ENCODE measurements around the gene RAMP2.
"Not testable (repeated sequence)": the region's sequence is repeated elsewhere in the genome, so short reads cannot be mapped to it uniquely, and the experiment has no call there.

RAMP2 gene

DNA sequence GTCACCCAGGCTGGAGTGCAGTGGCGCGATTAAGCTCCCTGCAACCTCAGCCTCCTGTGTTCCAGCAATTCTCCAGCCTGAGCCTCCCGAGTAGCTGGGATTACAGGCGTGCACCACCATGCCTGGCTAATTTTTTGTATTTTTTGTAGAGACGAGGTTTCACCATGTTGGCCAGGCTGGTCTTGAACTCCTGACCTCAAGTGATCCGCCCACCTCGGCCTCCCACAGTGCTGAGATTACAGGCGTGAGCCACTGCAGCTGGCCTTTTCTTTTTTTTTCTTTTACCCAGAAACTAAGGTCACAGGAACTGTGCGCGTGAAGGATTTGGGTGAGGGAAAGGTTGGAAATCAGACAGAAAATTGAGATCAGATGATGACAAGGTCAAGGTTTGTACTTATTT is 8.9 kb downstream of the RAMP2 start:
- ATAC-seq: not testable (repeated sequence)

DNA sequence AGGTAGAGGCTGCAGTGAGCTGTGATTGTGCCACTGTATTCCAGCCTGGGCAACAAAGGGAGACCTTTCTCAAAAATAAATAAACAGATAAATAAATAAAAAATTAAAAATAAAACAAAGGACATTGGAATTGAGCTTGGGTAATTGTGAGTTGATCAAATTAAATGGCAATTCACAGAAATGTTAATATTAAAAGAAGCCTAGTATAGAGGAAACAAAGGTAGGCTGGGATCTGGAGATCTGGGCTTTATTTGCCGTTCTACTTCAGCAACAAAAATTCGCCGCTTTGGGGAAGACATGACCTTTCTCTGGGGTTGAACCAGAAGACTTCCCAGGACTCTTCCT is 11.9 kb downstream of the RAMP2 start:
- no peak for ATAC-seq

DNA sequence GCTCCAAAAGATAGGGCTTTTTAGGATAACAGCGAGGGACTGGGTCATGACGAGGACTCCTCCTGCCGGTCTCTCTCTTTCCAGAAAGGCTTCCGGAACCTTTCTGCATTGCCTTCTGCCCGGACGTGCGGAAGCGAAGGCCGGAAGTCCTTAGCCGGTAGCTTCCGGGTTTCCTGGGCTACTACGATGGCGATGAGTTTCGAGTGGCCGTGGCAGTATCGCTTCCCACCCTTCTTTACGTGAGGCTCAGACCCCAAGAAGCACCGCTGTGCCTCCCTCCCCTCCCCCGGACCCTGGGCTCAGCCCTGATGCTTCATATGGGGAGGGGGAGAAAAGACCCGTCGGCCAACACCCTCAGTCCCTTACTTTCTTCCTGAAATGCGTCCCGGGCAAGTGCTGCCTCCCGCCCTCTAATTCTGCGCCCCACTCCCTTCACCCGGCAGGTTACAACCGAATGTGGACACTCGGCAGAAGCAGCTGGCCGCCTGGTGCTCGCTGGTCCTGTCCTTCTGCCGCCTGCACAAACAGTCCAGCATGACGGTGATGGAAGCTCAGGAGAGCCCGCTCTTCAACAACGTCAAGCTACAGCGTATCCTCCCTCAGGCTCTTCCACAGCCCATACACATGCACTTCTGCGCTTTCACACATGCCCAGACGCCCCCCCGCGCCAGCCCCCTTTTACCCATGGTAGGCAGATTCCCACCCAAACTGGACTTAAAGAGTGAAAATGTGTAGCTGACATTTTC is 12.4 kb downstream of the RAMP2 start, which contains the start of gene VPS25:
VPS25 (plus strand) TSS at position 160 of the 746 bp plus-strand sequence; CDS start at position 187, 27 bp downstream.
- ATAC-seq: peak; percentile 98

DNA sequence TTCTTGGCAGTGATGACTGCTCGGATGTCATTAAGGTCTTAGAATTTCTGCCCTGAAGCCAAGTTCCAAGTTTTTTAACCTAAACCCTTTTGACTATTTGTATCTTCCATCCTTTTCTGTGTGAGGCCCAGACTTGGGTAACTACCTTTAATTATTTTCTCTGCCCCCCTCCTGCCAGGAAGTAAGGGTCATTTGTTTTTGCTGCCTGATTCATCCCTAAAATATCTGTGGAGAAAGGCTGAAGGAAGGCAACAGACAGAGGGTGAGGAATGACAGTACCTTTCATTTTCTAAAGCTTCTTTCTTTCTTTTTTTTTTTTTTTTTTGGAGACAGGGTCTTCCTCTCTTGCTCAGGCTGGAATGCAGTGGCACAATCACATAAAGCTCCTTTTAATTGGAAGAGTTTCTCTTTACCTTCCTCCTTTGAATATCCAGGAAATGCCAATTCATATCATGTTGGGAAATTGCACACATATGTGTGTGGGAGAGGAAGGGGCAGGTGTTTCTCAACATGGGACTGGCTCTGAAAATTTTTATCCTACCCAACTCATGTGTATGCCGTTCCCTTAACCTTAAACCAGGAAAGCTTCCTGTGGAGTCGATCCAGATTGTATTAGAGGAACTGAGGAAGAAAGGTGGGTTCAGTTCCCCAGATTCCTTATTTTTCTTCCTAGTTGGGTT is 13.2 kb downstream of the RAMP2 start:
- no peak for ATAC-seq

DNA sequence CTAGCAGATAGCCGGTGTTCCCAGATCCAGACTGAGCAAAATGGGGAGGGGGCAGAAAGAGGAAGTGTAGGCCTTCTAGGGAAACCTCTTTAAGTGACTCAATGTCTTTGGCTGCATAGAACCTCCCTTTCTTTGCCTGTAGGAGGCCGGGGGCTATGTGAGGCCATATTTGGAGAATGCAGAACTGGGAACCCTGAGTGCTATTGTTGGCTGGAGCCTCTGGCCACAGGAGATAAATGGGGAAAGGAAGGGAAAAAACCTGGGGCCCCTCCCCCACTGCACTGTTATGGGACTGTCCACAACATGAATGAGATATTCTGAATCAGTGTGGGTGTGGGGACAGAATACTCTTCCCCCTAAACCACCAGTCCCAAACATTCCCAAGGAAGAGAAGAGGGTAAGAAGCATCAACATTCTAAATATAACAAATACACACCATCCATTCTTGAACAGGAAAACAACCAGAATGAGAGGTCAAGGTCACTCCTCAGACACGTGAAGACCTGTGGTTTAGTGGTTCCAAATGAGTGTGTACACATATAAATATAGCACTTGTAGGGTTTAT is 14.6 kb downstream of the RAMP2 start:
- no peak for ATAC-seq

DNA sequence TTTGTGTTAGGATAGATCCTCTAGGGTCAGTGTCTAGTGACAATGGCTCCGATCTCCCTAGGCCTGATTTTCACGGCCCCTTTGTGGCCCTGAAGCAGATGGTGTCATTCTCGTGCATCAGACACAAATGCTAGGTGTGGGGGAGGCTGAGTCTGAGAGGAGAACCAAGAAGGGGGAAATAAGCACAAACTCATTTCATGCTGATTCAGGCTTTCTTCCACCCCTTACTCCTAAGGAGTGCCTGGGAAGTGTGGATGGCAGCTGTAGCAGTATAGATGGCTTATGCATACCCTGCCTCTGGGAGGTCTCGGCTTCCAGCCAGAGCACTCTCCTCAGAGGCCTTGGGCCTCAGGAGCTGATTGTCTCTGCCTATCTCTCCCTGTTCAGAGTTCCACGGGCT is 17.5 kb downstream of the RAMP2 start:
- ATAC-seq: no peak

DNA sequence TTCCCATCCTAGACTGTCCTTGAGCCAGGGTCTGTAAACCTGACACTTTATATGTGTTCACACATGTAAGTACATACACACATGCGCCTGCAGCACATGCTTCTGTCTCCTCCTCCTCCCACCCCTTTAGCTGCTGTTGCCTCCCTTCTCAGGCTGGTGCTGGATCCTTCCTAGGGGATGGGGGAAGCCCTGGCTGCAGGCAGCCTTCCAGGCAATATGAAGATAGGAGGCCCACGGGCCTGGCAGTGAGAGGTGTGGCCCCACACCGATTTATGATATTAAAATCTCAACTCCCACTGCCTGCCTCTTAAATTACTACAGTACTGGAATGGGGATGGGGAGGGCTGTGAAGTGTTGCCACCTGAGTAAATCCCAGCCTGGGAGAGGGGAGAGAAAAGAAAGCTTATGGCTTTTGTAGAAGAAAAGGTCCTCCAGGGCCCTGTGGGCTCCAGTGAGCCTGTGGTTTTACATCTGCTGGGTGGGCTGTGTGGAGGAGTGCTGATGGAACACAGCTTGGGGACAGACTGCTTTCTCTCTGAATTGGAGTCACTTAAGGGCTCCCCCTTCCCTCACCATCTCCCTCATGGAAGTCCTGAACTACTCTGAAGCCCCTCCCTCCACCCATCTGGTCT is 18.4 kb downstream of the RAMP2 start:
- no peak for ATAC-seq

DNA sequence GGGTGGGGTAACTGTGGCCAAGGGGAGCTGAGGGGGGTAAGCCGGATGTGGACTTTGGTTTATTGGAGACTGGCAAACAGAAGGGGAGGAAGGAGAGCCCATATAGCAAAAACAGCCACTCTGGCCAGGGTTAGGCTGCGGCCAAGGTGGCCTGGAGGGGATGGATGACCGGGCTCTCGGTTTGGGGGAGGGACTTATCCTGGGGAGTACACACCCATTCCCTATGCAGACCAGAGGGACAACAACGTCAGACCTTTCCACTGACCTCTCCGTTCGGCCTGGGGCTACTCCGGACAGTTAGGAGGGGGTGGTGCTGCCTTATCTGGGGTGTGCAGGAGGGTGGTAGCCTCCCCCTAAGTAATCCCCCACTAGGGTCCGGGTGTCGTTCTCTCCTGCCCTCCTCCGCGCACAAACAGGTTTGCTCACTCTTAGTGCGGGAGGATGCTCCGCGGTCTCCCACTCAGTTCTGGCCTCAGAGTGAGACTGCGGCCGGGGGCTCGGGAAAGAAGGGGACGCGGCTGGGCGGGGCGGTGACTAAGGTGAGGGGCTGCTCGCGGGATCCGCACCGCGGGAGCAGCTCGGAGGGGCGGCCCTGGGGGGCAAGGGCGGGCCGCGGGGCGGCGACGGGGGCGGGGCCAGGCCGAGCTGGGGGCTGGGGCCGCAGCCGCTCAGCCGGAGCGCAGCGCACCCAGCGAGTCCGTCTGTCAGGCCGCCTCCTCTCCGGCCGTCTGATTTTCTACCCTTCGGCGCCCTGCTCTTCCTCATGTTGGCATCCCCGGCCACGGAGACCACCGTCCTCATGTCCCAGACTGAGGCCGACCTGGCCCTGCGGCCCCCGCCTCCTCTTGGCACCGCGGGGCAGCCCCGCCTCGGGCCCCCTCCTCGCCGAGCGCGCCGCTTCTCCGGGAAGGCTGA is 19.2 kb downstream of the RAMP2 start, which contains the start of gene WNK4:
WNK4 (plus strand) TSS at position 675 of the 915 bp plus-strand sequence; CDS start at position 764, 89 bp downstream.
- no peak for ATAC-seq

DNA sequence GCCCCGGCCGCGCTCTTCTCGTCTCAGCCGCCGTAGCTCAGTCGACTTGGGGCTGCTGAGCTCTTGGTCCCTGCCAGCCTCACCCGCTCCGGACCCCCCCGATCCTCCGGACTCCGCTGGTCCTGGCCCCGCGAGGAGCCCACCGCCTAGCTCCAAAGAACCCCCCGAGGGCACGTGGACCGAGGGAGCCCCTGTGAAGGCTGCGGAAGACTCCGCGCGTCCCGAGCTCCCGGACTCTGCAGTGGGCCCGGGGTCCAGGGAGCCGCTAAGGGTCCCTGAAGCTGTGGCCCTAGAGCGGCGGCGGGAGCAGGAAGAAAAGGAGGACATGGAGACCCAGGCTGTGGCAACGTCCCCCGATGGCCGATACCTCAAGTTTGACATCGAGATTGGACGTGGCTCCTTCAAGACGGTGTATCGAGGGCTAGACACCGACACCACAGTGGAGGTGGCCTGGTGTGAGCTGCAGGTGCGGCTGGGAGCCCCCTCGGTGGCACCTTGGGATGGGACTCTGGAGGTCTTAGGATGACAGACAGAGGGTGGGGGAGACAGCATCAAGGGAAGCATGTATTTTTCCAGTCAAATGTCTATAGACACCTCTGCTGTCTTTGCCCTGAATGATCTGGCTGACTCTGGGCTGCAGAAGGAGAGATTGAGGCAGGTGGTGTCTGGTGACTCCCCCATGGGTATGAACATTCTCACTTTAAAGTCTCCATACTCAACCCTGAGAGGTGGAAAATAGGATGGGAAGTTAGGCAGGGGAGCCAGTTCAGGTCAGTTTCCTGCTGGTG is 20.0 kb downstream of the RAMP2 start:
- no peak for ATAC-seq

DNA sequence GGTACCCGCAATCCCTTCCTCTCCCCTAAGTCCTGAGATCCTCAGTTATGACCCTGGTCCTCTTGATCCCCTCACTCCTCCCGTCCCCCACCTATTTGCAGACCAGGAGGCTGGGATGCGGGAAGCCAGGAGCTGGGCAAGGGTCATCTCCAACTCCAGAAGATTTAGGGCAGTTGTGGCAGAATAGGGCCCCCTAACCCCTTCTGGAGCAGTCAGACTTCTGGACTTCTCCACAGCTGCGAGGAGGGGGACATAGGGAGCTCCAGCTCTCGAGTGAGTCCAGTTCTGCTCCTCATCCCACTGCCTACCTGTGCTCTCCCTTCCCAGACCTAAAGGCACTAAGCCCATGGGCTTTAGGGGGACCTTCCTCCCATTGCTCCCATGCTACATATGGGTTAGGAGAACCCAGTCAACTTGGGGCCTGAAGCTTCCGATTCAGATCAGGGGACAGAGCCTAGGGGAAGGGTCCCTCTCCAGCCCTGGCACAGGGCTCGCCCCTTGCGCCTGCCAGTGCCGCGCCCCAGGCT is 20.7 kb downstream of the RAMP2 start:
- no peak for ATAC-seq

DNA sequence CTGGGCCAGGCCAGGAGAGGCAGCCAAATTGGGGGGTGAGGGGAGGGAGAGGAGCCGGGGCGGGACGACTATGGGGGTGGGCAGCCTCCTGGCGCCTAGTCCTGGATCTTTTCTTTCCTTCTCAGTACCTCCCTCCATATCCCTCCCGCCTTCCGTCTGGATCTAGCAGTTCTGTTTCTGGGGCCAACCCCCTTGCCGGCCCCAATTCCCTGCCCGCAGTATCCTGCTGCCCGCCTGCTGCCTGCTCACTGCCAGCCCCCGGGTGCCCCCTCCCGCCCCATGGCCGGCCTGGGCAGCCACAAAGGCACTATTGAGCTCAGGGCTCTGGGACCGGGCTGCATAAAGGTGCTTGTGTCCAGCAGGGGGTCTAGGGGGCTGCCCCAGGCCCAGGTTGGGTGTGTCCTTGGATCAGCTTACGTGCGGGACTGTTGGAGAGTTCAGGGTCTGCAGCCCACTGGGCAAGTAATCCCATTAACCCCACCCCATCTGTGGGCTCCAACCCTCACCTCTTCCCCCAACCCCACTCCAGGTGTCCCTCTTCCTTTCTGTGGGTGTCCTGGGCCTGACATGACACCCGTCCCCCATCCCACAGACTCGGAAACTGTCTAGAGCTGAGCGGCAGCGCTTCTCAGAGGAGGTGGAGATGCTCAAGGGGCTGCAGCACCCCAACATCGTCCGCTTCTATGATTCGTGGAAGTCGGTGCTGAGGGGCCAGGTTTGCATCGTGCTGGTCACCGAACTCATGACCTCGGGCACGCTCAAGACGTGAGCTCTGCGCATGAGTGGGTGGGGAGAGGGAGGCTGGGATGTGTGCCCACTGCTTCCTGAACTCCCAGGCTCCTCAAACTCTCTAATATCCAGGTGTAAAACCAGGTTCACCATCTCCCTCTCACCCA is 21.4 kb downstream of the RAMP2 start:
- ATAC-seq: no peak

DNA sequence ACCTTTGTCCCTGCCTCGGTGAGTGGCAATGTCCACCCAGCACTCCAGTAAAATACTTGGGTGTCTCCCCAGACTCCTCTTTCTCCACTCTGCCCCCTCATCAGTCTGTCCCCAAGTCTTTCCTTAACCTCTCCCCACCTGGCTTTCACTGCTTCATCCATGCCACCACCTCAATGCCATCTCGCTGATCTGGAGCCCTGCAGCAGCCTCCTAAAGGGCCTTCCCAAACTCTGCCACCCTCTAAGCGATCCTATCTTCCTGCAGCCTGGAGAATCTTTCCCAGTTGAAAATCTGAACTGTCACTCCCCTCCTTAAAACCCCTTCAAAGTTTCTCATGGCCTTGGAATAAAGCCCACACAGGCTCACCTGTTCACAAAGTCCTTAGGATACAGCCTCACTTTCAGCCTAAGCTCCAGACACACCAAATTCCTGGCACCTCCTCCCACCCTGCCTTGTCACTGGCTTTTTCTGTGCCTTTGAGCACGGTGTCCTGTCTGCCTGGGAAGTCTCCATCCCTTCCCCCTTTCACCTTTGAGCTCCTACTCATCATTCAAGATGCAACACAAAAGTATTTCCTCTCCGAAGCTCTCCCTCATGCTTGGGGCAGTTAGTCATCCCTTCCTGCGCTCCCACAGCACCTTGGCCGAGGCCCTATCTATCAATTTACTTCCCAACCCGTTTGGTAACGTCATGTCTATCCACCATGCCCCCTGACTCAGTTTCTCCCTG is 22.2 kb downstream of the RAMP2 start:
- ATAC-seq: no peak

DNA sequence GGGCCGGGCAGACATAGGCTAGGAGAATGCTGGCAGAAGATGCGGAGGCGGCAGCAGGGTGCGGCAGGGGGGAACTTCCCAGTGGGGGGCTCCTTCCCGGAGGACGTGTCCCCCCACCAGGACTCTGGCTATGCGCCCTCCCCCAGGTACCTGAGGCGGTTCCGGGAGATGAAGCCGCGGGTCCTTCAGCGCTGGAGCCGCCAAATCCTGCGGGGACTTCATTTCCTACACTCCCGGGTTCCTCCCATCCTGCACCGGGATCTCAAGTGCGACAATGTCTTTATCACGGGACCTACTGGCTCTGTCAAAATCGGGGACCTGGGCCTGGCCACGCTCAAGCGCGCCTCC is 22.7 kb downstream of the RAMP2 start:
- no peak for ATAC-seq

DNA sequence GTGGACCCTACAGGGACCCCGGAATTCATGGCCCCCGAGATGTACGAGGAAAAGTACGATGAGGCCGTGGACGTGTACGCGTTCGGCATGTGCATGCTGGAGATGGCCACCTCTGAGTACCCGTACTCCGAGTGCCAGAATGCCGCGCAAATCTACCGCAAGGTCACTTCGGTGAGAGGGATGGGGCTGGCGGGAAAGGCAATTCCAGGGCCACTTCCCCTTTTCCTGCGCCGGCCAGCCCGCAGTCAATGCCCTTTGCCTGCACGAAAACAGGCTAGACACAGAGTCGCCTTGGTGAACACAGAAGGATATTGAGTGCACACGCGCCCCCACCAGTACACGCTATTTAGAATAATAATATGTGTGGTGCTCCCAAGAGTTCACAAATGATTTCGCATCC is 23.4 kb downstream of the RAMP2 start:
- ATAC-seq: no peak

DNA sequence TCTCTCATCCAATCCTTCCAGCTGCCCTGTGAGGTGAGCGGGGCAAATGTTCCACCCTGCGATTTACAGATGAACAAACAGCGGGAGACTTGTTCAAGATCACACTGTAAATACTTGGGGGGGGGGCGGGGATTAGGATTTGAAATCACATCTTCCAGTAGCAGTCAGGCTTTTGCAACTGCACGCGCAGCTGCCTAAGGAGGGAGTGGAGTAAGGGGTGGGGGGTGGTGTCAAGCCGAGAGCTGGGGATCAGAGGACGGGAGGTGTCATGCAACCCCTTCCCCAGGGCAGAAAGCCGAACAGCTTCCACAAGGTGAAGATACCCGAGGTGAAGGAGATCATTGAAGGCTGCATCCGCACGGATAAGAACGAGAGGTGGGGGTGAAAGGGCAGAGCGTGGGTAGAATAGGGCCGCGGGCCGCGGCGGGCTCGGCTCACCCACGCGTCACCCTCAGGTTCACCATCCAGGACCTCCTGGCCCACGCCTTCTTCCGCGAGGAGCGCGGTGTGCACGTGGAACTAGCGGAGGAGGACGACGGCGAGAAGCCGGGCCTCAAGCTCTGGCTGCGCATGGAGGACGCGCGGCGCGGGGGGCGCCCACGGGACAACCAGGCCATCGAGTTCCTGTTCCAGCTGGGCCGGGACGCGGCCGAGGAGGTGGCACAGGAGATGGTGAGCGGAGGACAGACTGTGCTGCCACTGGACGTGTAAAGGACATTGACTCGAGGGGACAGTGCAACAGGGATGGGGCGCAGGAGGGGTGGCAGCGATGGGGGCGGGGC is 24.0 kb downstream of the RAMP2 start:
- no peak for ATAC-seq

DNA sequence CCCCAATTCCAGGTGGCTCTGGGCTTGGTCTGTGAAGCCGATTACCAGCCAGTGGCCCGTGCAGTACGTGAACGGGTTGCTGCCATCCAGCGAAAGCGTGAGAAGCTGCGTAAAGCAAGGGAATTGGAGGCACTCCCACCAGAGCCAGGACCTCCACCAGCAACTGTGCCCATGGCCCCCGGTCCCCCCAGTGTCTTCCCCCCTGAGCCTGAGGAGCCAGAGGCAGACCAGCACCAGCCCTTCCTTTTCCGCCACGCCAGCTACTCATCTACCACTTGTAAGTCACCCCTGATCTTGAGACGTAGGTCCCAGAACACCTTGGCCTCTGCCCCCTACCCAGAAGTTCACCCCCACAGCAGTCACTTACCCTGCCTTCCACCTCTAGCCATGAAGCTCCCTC is 26.2 kb downstream of the RAMP2 start:
- no peak for ATAC-seq

DNA sequence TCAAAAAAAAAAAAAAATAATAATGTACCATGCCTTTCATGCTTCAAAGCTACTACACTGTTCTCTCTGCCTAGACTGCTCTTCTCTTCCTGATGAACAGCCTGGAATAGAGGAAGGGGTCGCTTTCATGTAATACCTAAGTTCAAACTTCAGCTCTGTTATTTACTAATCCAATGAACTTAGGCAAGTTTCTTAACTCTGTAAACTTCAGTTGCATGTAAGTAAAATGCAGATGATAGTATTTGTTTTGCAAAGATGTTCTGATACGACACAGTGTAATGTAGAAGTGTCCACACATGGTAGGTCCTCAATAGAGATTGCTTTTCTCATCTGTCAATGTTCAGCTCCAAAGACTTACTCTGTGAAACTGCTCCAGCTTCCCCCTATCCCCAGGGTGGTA is 30.9 kb downstream of the RAMP2 start:
- ATAC-seq: no peak

DNA sequence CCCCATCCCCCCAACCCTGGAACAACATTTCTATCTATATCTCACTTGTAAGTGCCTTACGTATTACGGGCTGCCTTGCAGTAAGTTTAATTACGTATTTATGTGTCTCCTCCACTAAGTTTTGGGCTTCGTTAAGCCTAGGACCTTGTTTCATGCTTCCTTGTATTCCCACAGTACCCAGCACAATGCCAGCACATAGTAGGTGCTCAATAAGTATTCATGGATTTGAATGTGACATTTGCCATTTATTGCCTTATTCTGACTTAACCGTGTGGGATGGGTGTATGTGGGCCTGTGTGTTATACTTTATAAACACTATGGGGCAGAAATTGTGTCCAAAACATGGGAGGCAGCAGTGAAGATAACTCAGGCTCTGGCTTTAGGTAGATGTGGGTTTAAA is 31.5 kb downstream of the RAMP2 start:
- ATAC-seq: no peak

DNA sequence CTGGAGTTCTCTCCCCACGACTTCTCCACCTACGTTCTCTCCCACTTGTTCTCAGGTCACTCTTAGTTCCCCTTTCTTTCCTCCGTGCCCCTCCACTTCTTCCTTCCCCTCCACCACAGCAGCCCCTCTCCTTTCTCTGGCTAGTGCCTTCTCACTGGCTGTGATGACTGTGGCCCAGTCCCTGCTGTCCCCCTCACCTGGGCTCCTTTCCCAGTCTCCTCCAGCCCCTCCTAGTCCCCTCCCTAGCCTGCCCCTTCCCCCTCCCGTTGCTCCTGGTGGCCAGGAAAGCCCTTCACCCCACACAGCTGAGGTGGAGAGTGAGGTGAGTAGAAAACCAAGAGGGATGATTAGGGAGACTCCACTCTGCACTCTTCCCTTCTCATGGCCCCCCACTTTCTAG is 34.0 kb downstream of the RAMP2 start:
- no peak for ATAC-seq

Data from activated CD4-positive, CD25-positive, alpha-beta regulatory T cell treated with anti-CD3 and anti-CD28 coated beads, Interleukin-2, amount 50 U/mL, for 24 hours (primary cell).